Stimulated activated CD4-positive, alpha-beta T cell treated with anti-CD3 and anti-CD28 coated beads, Interleukin-2, amount 100 ng/mL, for 4 hours (primary cell): Measurements from ENCODE around the gene STAT5A.

Source experiments
- DNase-seq: peaks from one replicate; pipeline ENCODE4 v3.0.0-alpha.2; 2020; ENCODE audit warnings: low read depth

STAT5A gene

GRCh38 chr17:42268236-42268635 is 20.1 kb upstream of the STAT5A start:
- no peak for DNase-seq

DNA sequence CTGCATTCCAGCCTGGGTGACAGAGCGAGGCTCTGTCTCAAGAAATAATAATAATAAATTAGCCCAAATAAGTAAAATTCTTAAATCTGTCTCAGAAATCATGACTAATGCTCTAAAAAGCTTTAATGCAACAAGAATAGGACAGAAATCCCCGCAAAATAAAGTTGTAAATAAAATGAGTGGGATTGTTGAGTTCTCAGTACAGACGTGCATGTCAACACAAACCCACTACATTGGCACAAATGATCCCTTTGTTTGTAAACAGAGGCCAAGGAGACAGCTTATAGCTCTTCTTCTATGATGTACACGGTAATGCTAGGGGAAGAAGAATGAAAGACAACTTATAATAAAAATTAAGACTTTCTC is 18.1 kb upstream of the STAT5A start:
- DNase-seq = no peak

- no peak for DNase-seq
Measured at GRCh38 chr17:42270596-42270995, 17.7 kb upstream of the STAT5A start.

- DNase-seq = no peak
Measured at GRCh38 chr17:42271006-42271778, 17.1 kb upstream of the STAT5A start.

DNA sequence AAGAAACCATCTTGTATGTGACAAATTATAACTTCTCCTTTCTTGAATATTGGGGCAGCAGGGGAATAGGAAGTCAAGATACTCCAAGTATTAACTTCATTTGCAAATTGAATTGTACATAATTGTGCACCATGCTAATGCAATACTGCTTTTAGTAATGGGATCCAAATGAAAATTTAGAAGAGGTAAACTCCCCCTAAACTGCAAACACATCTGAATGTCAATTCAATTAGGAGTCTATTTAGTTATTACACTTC is 16.6 kb upstream of the STAT5A start:
- no peak for DNase-seq

DNA sequence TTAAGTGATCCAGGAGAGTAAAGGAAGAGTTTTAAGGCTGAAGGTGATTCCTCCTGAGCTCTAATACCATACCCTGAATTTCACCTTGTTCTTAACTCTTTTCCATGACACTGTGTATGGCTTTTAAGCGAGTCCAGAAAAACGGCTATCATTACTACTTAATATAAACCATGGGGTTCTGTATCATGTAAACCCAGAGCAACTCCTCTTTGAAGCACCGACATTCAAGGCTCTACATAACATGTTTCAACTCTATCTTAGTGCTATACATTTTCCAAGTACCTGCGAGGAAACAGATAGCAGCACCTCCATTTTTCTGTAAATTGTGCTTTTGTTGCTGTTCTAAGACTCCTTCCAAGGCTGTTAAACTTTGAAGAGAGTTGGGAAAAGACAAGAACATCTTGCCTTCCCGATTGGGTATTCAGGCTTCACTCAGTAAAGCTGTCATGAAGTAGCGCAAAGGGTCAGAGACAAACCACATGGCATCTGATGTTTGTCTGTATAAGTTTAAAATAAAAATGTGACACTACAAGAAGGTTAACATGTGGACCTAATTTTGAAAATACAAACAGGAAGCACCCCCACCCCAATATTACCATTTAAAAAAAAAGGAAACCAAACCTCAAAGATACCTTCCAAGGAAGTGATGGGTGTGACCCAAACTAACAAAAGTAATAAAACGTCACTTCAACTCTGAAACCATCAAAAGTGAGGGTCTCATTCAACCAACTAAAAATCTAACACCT is 16.0 kb upstream of the STAT5A start:
- no peak for DNase-seq

DNA sequence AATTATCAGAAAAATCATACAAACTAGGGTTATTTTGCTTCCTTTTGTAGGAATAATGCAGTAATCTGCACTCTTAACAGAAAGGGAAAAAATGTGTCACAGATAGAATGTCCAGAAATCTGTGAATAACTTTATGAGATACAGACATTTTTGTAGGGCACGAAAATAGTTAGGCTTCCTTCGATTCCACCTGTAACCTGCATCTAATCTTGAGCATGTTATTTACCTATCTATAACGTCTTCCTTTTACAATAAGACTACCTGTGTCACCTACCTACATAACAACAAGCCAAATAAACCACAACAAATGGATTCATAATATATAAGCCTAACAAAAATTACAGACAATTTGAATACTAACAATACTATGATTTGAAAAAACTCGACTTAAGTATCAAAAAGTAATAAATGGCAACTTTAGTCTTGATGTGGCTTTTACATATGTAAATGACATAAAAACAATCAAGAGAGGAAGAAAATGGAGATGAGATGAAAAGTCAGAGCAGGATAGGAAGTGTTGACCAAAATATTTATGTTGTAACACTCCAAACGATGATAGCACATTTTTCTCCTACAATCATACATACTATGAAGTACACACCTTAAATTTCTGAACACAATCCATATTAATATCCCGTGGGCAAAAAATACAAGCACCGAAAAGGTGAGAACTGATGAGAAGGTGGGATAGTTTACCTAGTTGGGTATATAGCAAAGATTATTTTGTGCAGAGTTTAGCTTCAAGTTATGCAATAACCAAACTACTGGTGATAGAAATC is 14.6 kb upstream of the STAT5A start:
- no peak for DNase-seq

- no peak for DNase-seq
Measured at GRCh38 chr17:42274253-42274542, 14.1 kb upstream of the STAT5A start.

DNA sequence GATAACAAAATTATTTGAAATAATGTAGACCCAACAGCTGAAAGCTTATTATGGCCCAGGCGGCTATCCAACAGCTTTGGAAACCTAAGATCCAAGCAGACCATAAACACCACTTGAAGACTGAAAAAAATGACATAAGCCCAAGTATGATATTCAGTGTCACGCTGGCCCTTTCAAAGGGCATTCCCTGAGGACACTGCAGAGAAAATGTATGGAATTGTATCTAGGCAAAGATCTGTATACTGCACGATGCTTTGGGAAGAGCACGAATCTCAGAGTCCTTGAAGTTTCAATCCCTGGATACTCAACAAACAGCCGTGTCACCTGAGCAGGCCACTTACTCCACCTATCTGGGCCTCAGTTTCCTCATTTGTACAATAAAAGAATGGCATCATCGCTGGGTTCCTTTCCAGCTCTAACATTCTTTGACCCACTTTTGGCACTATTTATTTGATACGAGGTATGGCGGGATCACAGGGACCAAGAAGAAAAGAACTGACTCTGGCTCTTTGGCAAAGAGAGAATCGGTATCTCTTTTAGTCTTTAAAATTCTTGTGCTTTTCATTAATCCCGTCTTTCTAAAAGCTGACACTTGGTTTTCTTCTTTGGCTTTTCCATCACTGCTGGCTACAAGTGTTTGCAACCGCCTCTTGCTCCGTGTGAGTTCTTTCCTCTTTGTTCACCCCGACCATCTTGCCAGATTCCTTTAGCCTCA is 13.3 kb upstream of the STAT5A start:
- DNase-seq = no peak

GRCh38 chr17:42275527-42276358 is 12.6 kb upstream of the STAT5A start:
- peak; percentile 42 for DNase-seq

GRCh38 chr17:42276359-42276608 is 12.0 kb upstream of the STAT5A start, which contains the start of gene STAT5B:
TSS of gene STAT5B (minus strand) at chr17:42276391. CDS start at chr17:42232127, 44,264 bp downstream.
- DNase-seq = peak; percentile 42

DNA sequence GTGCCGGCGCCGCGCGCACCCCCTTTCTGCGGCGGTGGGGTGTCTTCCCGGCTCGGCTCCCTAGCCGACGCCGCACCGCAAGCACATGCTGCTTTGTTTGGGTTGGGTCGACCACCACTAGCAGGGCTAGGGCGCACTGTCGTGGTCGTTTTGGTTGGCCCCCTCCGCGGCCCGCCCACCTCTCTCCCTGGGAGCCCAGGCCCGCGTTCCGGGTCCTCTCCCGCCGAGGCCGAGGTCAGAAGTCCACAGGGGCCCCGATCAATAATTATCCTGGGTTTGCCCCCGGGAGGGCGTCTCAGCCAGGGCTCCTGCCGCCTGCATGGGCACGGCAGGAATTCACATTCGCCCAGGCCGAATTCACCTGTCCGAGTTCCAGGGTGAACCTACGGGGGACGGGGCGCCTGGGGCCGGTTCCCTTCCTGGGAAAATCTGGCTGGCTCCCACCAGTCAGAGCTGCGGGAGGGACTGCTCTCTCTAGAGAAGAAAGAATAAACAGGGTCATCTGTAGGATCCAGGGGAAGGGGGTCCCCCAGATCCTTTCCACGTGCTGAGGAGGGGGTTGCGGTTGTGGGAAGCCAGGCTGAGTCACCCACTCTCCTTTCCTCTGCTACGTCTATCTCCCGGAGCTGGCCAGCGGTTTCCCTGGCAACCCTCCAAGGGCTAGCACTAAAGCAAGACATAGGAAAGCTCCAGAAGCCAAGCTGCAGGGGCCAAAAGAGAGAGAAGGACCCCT is 11.5 kb upstream of the STAT5A start:
- peak; percentile 16 for DNase-seq

DNA sequence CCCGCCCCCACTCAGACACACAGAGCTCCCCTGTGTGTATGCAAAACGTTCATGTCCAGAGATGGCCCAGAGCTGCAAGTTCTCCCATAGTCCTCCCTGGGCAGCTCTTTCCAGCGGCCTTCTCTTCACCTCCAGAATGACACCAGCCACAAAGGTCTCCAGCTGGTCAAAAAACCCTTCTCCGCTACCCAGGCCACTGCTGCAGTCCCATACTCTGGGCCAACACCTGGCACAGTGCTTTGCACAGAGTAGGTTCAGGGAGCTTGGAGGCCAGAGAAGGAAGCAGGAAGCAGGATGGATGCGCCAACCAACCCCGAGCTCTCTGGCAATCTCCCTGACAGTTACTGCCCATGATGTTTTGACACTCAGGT is 11.0 kb upstream of the STAT5A start:
- DNase-seq = no peak

DNA sequence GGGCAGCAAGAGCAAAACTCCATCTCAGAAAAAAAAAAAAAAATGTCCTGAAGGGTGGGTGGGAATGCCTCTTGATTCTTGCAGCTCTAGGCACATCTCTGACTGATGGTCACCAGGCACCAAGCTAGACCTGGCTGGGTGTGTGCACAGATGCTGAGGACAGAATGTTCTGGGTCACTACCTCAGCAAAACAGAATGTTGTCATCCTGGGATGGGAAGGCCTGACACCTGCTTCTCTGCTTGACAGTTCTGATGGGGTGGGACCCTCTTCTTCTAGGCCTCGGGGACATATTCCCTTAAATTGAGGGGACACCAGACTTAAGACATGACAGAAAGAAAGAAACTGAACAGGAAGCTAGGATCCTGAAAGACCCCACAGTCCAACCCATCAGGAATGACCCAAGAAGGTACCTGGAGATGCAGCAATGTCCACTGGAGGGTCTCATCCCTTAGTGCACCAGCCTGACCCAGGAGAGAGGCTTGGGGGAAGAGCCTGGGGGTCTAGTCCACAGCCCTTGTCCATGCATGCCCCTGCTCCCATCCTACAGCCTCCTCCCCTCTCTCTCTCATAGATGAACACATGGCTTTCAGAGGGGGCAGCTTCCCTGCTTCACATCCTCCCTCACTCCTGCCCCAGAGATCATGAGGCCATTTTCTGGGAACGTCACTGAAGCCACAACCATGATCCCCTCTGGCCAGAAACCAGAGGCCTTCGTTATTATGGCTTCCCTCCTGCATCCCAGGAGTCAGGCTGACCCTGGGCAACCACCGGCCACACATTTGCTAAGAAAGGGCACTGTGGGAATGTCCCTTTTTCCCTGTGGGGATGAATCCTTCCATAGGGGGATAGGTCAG is 8.3 kb upstream of the STAT5A start:
- no peak for DNase-seq

GRCh38 chr17:42281571-42282096 is 6.7 kb upstream of the STAT5A start:
- DNase-seq = no peak

GRCh38 chr17:42282478-42283080 is 5.7 kb upstream of the STAT5A start:
- DNase-seq = no peak

DNA sequence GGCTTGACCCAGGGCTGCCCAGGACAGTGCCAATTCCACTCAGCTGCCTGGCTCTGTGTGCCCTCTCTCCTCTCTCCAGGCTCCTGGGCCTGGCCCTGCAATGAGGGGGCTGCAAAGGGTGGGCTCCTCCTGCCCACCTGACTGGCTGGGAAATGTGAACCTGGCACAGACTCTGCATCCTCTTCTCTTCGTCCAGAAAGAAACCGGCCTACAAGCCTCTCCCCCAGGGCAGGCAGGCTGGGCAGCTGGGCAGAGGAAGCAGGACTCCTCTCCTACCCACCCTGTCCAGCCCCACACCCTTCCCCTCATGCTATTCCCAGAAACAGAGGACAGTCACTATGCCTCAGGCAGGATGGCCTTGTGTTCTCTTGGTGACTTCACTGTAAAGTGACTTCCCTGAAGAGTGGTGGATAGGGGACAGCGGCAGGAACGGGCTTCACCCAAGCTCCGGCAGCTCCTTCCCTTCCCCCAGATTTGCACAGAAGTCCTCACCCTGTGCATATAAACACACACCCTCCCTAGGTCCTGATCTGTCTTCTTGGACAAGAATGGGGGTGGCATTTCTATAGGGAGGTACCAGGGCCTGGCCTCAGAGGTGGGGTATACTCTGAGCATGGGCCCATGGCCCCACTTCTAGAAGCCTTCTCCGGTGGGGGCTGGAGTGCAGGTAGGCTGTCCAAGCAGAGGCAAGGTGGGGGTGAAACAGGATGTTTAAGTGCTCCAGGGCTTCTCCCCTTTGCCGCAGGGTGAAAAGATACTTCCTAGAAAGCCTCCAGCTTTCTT is 4.9 kb upstream of the STAT5A start:
- DNase-seq = no peak

GRCh38 chr17:42284024-42284369 is 4.3 kb upstream of the STAT5A start:
- no peak for DNase-seq

DNA sequence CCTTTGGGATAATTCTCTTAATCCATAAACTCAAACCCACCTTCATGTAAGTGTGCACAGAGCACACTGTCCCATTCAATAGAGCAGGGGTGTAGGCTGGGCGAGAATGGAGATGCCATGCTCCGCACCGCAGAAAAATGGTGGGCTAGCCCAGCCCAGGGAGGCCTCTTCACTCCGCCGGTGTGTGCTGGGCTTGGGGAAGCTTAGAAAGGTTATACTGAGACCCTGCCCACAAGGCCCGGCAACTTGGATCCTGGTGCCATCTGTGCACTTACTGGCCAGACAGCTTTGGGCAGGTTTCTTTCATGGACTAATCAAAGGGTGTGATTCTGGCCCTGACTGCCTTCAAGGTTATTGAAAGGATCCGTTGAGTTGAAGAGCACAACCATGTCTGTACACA is 3.7 kb upstream of the STAT5A start:
- DNase-seq = no peak
